Ovary (tissue), 3 donors: ENCODE results near the gene IFIT1.

Source experiments
- CTCF ChIP-seq, 3 donors: fragments of 450-650 bp in 2 of 3; fragments of 200-600 bp in 1 of 3; IDR thresholded peaks; one replicate each; pipeline versions ENCODE4 v1.5.1 to v1.8.0; 2016 to 2022; ENCODE audit warnings: antibody characterized with exemption in 3 of 3, mild to moderate bottlenecking in 1 of 3
- EP300 ChIP-seq: sonication (generic); formaldehyde crosslinking; IDR thresholded peaks from one replicate; pipeline ENCODE4 v1.6.1; 2017; ENCODE audit warnings: antibody characterized with exemption
- POLR2A ChIP-seq: fragments of 450-650 bp; IDR thresholded peaks from one replicate; pipeline ENCODE4 v1.6.1; 2017; ENCODE audit warnings: antibody characterized with exemption, mild to moderate bottlenecking, moderate library complexity
- donor health status: DM: no; HTN: no; CAD: no.

- no peak for TF ChIP-seq CTCF (IDR thresholded peaks at IDR 0.05)
- TF ChIP-seq POLR2A: no peak
- no peak for TF ChIP-seq EP300
Observed at GRCh38 chr10:89404104-89405047, 12.0 kb downstream of the IFIT1 start.
